NB4 (cell line): ENCODE measurements around the gene SLC12A7.

ENCODE experiments used
- POLR2A ChIP-seq: IDR thresholded peaks from 2 replicates; pipeline ENCODE4 v1.6.1; 2011; ENCODE audit warnings: mild to moderate bottlenecking; ENCODE audit not compliant: insufficient read length; ENCODE audit errors: extremely low read depth
- TF ChIP-seq, protein P1 (sequence below): IDR thresholded peaks from one replicate; pipeline ENCODE4 v1.5.1; 2012; ENCODE audit warnings: low read depth, low read length

DNA sequence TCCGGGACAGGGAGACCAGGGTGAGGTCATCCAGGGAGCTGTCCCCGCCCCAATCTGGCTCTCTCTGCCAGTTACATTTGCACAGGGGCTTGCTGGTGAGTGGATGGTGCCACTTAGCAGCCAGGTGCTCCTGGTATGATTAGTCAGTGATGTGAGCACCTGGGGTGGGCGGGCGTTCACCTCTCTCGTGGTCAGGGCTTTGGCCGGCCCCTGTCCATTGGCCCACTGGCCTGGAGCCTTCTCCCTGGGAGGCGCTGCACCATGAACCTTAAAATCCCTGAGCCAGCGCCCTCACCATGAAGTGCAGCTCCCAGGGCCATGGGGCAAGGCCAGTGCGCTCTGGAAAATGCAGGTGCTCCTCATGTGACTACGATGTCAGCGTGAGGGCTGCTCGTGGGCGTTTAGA lies 101.2 kb downstream of the SLC12A7 start:
- no peak for TF ChIP-seq POLR2A
- TF ChIP-seq, protein P1, sequence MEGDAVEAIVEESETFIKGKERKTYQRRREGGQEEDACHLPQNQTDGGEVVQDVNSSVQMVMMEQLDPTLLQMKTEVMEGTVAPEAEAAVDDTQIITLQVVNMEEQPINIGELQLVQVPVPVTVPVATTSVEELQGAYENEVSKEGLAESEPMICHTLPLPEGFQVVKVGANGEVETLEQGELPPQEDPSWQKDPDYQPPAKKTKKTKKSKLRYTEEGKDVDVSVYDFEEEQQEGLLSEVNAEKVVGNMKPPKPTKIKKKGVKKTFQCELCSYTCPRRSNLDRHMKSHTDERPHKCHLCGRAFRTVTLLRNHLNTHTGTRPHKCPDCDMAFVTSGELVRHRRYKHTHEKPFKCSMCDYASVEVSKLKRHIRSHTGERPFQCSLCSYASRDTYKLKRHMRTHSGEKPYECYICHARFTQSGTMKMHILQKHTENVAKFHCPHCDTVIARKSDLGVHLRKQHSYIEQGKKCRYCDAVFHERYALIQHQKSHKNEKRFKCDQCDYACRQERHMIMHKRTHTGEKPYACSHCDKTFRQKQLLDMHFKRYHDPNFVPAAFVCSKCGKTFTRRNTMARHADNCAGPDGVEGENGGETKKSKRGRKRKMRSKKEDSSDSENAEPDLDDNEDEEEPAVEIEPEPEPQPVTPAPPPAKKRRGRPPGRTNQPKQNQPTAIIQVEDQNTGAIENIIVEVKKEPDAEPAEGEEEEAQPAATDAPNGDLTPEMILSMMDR = no peak
